Mesenchymal stem cell (in vitro differentiated cells and primary cell): Measurements from ENCODE around the gene TMEM9B. TPM values are rescaled to one million over a fixed set of nuclear protein-coding genes. Genes with fewer than 3 reads are reported as not detected.

Source experiments
- DNase-seq: peaks from one replicate; pipeline ENCODE4 v3.0.0-alpha.2; 2013
- H2AFZ ChIP-seq: one replicate; pipeline ENCODE4 v1.6.1; 2013; ENCODE audit warnings: low read depth, mild to moderate bottlenecking, control low read depth, inconsistent platforms, low read length, moderate library complexity
- H2AK5ac ChIP-seq: 2 replicates; pipeline ENCODE4 v1.6.1; 2013; ENCODE audit warnings: low read length, moderate library complexity, mild to moderate bottlenecking, inconsistent platforms; ENCODE audit not compliant: severe bottlenecking
- H2BK120ac ChIP-seq: one replicate; pipeline ENCODE4 v1.6.1; 2013; ENCODE audit warnings: low read depth, mild to moderate bottlenecking, inconsistent platforms, low read length, moderate library complexity
- H2BK12ac ChIP-seq, 2 experiments: one replicate each; pipeline ENCODE4 v1.6.1; 2013; ENCODE audit warnings: inconsistent platforms in 2 of 2, low read length in 2 of 2, mild to moderate bottlenecking in 2 of 2, moderate library complexity in 2 of 2, control low read depth in 1 of 2
- H2BK15ac ChIP-seq: one replicate; pipeline ENCODE4 v1.6.1; 2013; ENCODE audit warnings: mild to moderate bottlenecking, low read depth, inconsistent platforms; ENCODE audit not compliant: poor library complexity, severe bottlenecking
- H2BK5ac ChIP-seq: 2 replicates; pipeline ENCODE4 v1.6.1; 2013; ENCODE audit warnings: low read depth, mild to moderate bottlenecking, low read length, control low read depth, inconsistent platforms; ENCODE audit not compliant: poor library complexity, severe bottlenecking
- H3K14ac ChIP-seq, 2 experiments: one replicate each; pipeline ENCODE4 v1.6.1; 2013; ENCODE audit warnings: inconsistent platforms in 2 of 2, low read length in 2 of 2, control low read depth in 1 of 2, mild to moderate bottlenecking in 1 of 2, moderate library complexity in 1 of 2
- H3K18ac ChIP-seq, 2 experiments: one replicate each; pipeline ENCODE4 v1.6.1; 2013; ENCODE audit warnings: inconsistent platforms in 2 of 2, low read length in 2 of 2, control low read depth in 1 of 2, low read depth in 1 of 2, mild to moderate bottlenecking in 1 of 2
- H3K23ac ChIP-seq, 2 experiments: one replicate each; pipeline ENCODE4 v1.6.1; 2013; ENCODE audit warnings: inconsistent platforms in 2 of 2, low read length in 2 of 2, mild to moderate bottlenecking in 2 of 2, moderate library complexity in 2 of 2, control low read depth in 1 of 2
- H3K27ac ChIP-seq: 2 replicates; pipeline ENCODE4 v1.5.1; 2013; ENCODE audit warnings: mild to moderate bottlenecking, moderate library complexity, low read length, control low read depth, inconsistent platforms; ENCODE audit not compliant: poor library complexity, severe bottlenecking
- H3K27me3 ChIP-seq, 2 experiments: 2 replicates each; pipeline versions ENCODE4 v1.6.1 to v1.7.0; 2013; ENCODE audit warnings: low read length in 2 of 2, mild to moderate bottlenecking in 2 of 2, moderate library complexity in 2 of 2, control low read depth in 1 of 2, inconsistent platforms in 1 of 2; ENCODE audit not compliant: control insufficient read depth in 1 of 2, insufficient read depth in 1 of 2
- H3K36me3 ChIP-seq, 2 experiments: 2 replicates each; pipeline versions ENCODE4 v1.6.1 to v1.7.0; 2013; ENCODE audit warnings: low read length in 2 of 2, control low read depth in 1 of 2, inconsistent platforms in 1 of 2, low read depth in 1 of 2, mild to moderate bottlenecking in 1 of 2; ENCODE audit not compliant: insufficient read depth in 2 of 2, control insufficient read depth in 1 of 2
- H3K4ac ChIP-seq, 2 experiments: one replicate each; pipeline ENCODE4 v1.6.1; 2013; ENCODE audit warnings: inconsistent platforms in 2 of 2, low read length in 2 of 2, mild to moderate bottlenecking in 2 of 2, moderate library complexity in 2 of 2, control low read depth in 1 of 2, low read depth in 1 of 2
- H3K4me1 ChIP-seq: 2 replicates; pipeline ENCODE4 v1.6.1; 2013; ENCODE audit warnings: low read depth, low read length, control low read depth; ENCODE audit not compliant: control insufficient read depth, insufficient read depth
- H3K4me2 ChIP-seq: 2 replicates; pipeline ENCODE4 v1.6.1; 2013; ENCODE audit warnings: low read length, mild to moderate bottlenecking, inconsistent platforms; ENCODE audit not compliant: poor library complexity, severe bottlenecking
- H3K4me3 ChIP-seq, 2 experiments: 2 replicates each; pipeline versions ENCODE4 v1.5.1 to v1.7.0; 2013; ENCODE audit warnings: low read length in 2 of 2, mild to moderate bottlenecking in 2 of 2, control low read depth in 1 of 2, low read depth in 1 of 2; ENCODE audit not compliant: insufficient read depth in 1 of 2
- H3K79me1 ChIP-seq: replicated peaks from 2 replicates; pipeline ENCODE4 v1.6.1; 2013; ENCODE audit warnings: mild to moderate bottlenecking, control low read depth, low read length, inconsistent platforms; ENCODE audit not compliant: poor library complexity, severe bottlenecking
- H3K9ac ChIP-seq: 2 replicates; pipeline ENCODE4 v1.7.0; 2013; ENCODE audit warnings: mild to moderate bottlenecking, low read length, moderate library complexity
- H3K9me3 ChIP-seq: 2 replicates; pipeline ENCODE4 v1.7.0; 2013; ENCODE audit warnings: mild to moderate bottlenecking, low read length; ENCODE audit not compliant: control insufficient read depth
- H4K8ac ChIP-seq: one replicate; pipeline ENCODE4 v1.6.1; 2013; ENCODE audit warnings: inconsistent platforms, mild to moderate bottlenecking, low read length, moderate library complexity
- H4K91ac ChIP-seq: one replicate; pipeline ENCODE4 v1.6.1; 2013; ENCODE audit warnings: mild to moderate bottlenecking, low read length, inconsistent platforms
- WGBS: methylation state at CpG from one replicate; pipeline ENCODE4 v1.1.7; 2013; ENCODE audit warnings: mixed read lengths; 5-methylcytosine and 5-hydroxymethylcytosine counted together
- small RNA-seq: library from polyadenylated mRNA; stranded (forward); fragments of <200 nt; extraction: miRNeasy Mini kit (QIAGEN cat#:217004); gene quantifications from one replicate; pipeline ENCODE3, GENCODE V24; 2013; ENCODE audit warnings: low read depth

The TMEM9B gene

GRCh38 chr11:8907116-8907515 lies 57.1 kb downstream of the TMEM9B start:
- no peaks in the 10 kb centered on the region for H3K9me3 ChIP-seq
- DNase-seq = no peak
- H3K23ac ChIP-seq = no peak overlapping the region
- H3K27me3 ChIP-seq = no peaks in the 10 kb centered on the region
- H2BK12ac ChIP-seq = no peak overlapping the region
- no peak overlapping the region for H3K14ac ChIP-seq
- no peak overlapping the region for H3K18ac ChIP-seq
- no peak overlapping the region for H4K91ac ChIP-seq
- no peak overlapping the region for H3K4ac ChIP-seq
- peak overlapping the region in 1 of 2 experiments; percentile 20 for H3K4me3 ChIP-seq
- no peak overlapping the region for H2BK5ac ChIP-seq
- no peak overlapping the region for H3K4me2 ChIP-seq
- H3K9ac ChIP-seq = peak overlapping the region; percentile 41
- no peaks in the 10 kb centered on the region for H3K36me3 ChIP-seq
- H2AK5ac ChIP-seq = no peak overlapping the region
- no peak overlapping the region for H2BK15ac ChIP-seq
- H3K27ac ChIP-seq = no peak overlapping the region
- no peak overlapping the region for H2BK120ac ChIP-seq
- peaks cover 8% of the 10 kb centered on the region for H3K4me1 ChIP-seq
- H2AFZ ChIP-seq = no peak overlapping the region
- 80% methylated on average over 1 of the region's 1 CpG for WGBS
- peaks cover 2% of the 10 kb centered on the region for H3K79me1 ChIP-seq
- no peak overlapping the region for H4K8ac ChIP-seq

GRCh38 chr11:8905528-8906165 lies 58.6 kb downstream of the TMEM9B start:
- H3K23ac ChIP-seq = no peak overlapping the region
- peak overlapping the region in 1 of 2 experiments; percentile 21 for H3K18ac ChIP-seq
- DNase-seq = peak; percentile 41
- no peak overlapping the region for H2BK12ac ChIP-seq
- H4K8ac ChIP-seq = no peak overlapping the region
- H3K14ac ChIP-seq = no peak overlapping the region
- H2AK5ac ChIP-seq = no peak overlapping the region
- H3K4me1 ChIP-seq = peaks cover 7% of the 10 kb centered on the region
- no peaks in the 10 kb centered on the region for H3K9me3 ChIP-seq
- peaks cover 1% of the 10 kb centered on the region for H3K79me1 ChIP-seq
- no peaks in the 10 kb centered on the region for H3K27me3 ChIP-seq
- no peak overlapping the region for H3K27ac ChIP-seq
- WGBS = 64% methylated on average over 3 of the region's 5 CpGs
- no peak overlapping the region for H3K4me2 ChIP-seq
- no peak overlapping the region for H3K4ac ChIP-seq
- no peak overlapping the region for H2BK120ac ChIP-seq
- H2AFZ ChIP-seq = no peak overlapping the region
- H2BK5ac ChIP-seq = no peak overlapping the region
- no peaks in the 10 kb centered on the region for H3K36me3 ChIP-seq
- H4K91ac ChIP-seq = no peak overlapping the region
- H3K4me3 ChIP-seq = no peak overlapping the region
- peak overlapping the region; percentile 47 for H3K9ac ChIP-seq
- no peak overlapping the region for H2BK15ac ChIP-seq

GRCh38 chr11:8899119-8899753 lies 65.0 kb downstream of the TMEM9B start:
- Histone ChIP-seq H3K9me3 (peaks cover 23% of the 10 kb centered on the region), H3K4ac (no peak overlapping the region), H3K27me3 (no peaks in the 10 kb centered on the region), H3K14ac (no peak overlapping the region), H4K91ac (no peak overlapping the region), H2AFZ (no peak overlapping the region), H3K4me2 (no peak overlapping the region), H3K23ac (no peak overlapping the region), H3K36me3 (no peaks in the 10 kb centered on the region), H3K27ac (no peak overlapping the region), H2AK5ac (no peak overlapping the region), H2BK5ac (no peak overlapping the region), H3K4me3 (no peak overlapping the region), H3K9ac (no peak overlapping the region), H3K4me1 (no peaks in the 10 kb centered on the region), H2BK15ac (no peak overlapping the region), H3K79me1 (no peaks in the 10 kb centered on the region), H3K18ac (no peak overlapping the region), H2BK120ac (no peak overlapping the region), H2BK12ac (no peak overlapping the region), H4K8ac (no peak overlapping the region)
- DNase-seq = no peak

Small RNA genes within 50 kb of the gene (small RNA-seq; reads per million reads assigned to genes)
- gene RF00019 = not detected
